Nephron progenitor cell (in vitro differentiated cells): ENCODE measurements around the gene BAZ2B.

Experiments used
- DNase-seq: peaks from one replicate; pipeline ENCODE4 v3.0.0; 2021
- H3K27ac Mint-ChIP-seq: 2 replicates; pipeline ENCODE4 v1.8.0; 2021; ENCODE audit warnings: mild to moderate bottlenecking, moderate library complexity, mixed read lengths
- H3K27me3 Mint-ChIP-seq: 2 replicates; pipeline ENCODE4 v1.8.0; 2021; ENCODE audit warnings: mild to moderate bottlenecking, low read depth, mixed read lengths; ENCODE audit not compliant: poor library complexity
- H3K36me3 Mint-ChIP-seq: 2 replicates; pipeline ENCODE4 v1.8.0; 2021; ENCODE audit warnings: low read depth, mixed read lengths
- H3K4me1 Mint-ChIP-seq: 2 replicates; pipeline ENCODE4 v1.8.0; 2021; ENCODE audit warnings: mixed read lengths
- H3K4me3 Mint-ChIP-seq: 2 replicates; pipeline ENCODE4 v1.8.0; 2021; ENCODE audit warnings: mild to moderate bottlenecking, moderate library complexity, mixed read lengths
- H3K9me3 Mint-ChIP-seq: 2 replicates; pipeline ENCODE4 v1.8.0; 2021; ENCODE audit warnings: mild to moderate bottlenecking, moderate library complexity, mixed read lengths
- TF ChIP-seq, protein P1 (sequence below): fragments of 200-600 bp; sonication (generic); IDR thresholded peaks from 2 replicates; pipeline ENCODE4 v1.5.0; 2021; ENCODE audit warnings: antibody characterized with exemption

Gene BAZ2B

DNA sequence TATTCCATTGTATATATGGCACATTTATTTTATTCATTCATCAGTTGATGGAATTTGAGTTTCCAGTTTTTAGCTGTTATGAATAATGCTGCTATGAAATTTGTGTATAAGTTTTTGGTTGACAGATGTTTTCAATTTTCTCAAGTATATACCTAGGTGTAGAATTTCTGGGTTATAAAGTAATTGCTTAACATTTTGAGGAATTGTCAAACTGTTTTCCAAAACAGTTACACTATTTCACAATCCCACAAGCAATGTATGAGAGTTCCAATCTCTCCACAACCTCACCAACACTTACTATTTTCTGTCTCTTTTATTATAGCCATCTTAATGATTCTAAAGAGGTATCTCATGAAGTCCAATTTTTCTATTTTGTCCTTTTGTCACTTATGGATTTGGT lies 317.4 kb downstream of the BAZ2B start:
- H3K4me3 Mint-ChIP-seq, result no peak overlapping the region
- H3K4me1 Mint-ChIP-seq, result no peaks in the 10 kb centered on the region
- H3K9me3 Mint-ChIP-seq, result peaks cover 15% of the 10 kb centered on the region
- no peak for DNase-seq
- H3K36me3 Mint-ChIP-seq, result no peaks in the 10 kb centered on the region
- H3K27me3 Mint-ChIP-seq, result no peaks in the 10 kb centered on the region
- H3K27ac Mint-ChIP-seq, result no peak overlapping the region
- TF ChIP-seq, protein P1, sequence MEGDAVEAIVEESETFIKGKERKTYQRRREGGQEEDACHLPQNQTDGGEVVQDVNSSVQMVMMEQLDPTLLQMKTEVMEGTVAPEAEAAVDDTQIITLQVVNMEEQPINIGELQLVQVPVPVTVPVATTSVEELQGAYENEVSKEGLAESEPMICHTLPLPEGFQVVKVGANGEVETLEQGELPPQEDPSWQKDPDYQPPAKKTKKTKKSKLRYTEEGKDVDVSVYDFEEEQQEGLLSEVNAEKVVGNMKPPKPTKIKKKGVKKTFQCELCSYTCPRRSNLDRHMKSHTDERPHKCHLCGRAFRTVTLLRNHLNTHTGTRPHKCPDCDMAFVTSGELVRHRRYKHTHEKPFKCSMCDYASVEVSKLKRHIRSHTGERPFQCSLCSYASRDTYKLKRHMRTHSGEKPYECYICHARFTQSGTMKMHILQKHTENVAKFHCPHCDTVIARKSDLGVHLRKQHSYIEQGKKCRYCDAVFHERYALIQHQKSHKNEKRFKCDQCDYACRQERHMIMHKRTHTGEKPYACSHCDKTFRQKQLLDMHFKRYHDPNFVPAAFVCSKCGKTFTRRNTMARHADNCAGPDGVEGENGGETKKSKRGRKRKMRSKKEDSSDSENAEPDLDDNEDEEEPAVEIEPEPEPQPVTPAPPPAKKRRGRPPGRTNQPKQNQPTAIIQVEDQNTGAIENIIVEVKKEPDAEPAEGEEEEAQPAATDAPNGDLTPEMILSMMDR, result no peak

- peaks cover 9% of the 10 kb centered on the region for H3K9me3 Mint-ChIP-seq
- no peak overlapping the region for H3K27ac Mint-ChIP-seq
- H3K27me3 Mint-ChIP-seq, result no peaks in the 10 kb centered on the region
- H3K4me3 Mint-ChIP-seq, result no peak overlapping the region
- DNase-seq, result no peak
- H3K4me1 Mint-ChIP-seq, result peaks cover 3% of the 10 kb centered on the region
- TF ChIP-seq, protein P1, result no peak
- H3K36me3 Mint-ChIP-seq, result no peaks in the 10 kb centered on the region
Observed at GRCh38 chr2:159297042-159297707, 319.2 kb downstream of the BAZ2B start.

GRCh38 chr2:159292157-159292556 lies 324.2 kb downstream of the BAZ2B start:
- H3K27ac Mint-ChIP-seq, result no peak overlapping the region

DNA sequence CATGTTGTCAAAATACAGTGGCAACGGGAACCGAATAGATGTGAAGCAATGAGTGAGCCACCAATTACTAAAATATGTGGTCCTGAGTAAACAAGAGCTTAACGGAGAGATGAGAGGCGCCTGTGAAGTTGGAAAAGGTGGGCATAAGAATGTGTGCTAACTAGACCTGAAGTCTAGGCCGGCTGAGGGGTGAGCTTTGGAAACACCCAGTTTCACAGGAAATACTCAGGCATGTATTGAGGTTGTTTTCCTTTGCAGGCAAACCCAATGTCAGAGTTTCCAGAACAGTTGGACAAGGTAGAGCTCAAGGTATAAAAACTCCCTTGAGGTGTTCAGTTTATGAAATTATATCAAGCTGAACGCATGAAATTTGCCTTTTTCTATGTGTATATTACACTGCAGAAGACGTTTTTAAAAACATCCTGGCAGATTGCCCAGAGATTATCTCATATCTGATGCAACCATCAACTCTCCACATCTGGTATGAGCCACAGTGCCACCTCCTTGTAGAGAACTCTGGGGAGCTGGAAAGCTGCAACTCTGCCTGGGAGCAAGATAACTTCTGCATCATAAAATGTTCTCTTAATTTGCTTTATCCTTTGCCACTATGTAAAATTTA lies 325.9 kb downstream of the BAZ2B start:
- Mint-ChIP-seq H3K36me3 (no peaks in the 10 kb centered on the region), H3K9me3 (no peaks in the 10 kb centered on the region), H3K4me1 (peaks cover 23% of the 10 kb centered on the region), H3K27ac (no peak overlapping the region), H3K27me3 (peaks cover 3% of the 10 kb centered on the region), H3K4me3 (no peak overlapping the region)
- no peak for DNase-seq
- TF ChIP-seq, protein P1, result no peak

More at GRCh38 chr2:159292157-159292556, 324.2 kb downstream of the BAZ2B start:
- DNase-seq, result peak; percentile 9
- H3K4me3 Mint-ChIP-seq, result no peak overlapping the region
- no peaks in the 10 kb centered on the region for H3K36me3 Mint-ChIP-seq
- TF ChIP-seq, protein P1, result no peak
- H3K27me3 Mint-ChIP-seq, result peaks cover 3% of the 10 kb centered on the region
- no peaks in the 10 kb centered on the region for H3K9me3 Mint-ChIP-seq
- H3K4me1 Mint-ChIP-seq, result peaks cover 15% of the 10 kb centered on the region

DNA sequence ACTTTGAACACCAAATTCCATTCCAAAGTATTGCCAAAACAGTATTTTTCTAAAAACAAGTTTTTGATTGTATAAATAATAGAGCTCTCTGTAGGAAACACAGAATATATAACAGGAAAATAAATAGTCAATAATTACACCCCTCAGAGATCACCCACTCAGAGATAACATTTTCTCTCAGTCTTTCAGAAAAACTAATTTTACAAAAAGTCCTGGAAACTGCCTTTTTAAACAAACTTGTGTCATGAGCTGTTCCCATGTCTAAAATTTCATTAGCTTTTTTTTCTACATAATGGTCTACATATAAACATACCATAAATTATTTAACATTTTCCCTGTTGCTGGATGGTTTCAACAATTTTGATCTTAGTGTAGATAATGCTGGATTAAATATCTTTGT lies 328.6 kb downstream of the BAZ2B start:
- TF ChIP-seq, protein P1, result no peak
- Mint-ChIP-seq H3K4me3 (peak overlapping the region; percentile 92), H3K4me1 (peaks cover 37% of the 10 kb centered on the region), H3K36me3 (peaks cover 7% of the 10 kb centered on the region), H3K27me3 (peaks cover 3% of the 10 kb centered on the region), H3K27ac (peak overlapping the region; percentile 42), H3K9me3 (no peaks in the 10 kb centered on the region)
- DNase-seq, result no peak
